CD14-positive monocyte (primary cell): ENCODE results near the gene FBXW2. TPM values are rescaled to one million over a fixed set of nuclear protein-coding genes. Genes with fewer than 3 reads are reported as not detected.
A peak's percentile ranks its signal among the peaks of the same experiment; 100 is the strongest.

Experiments
- DNase-seq, 3 donors: peaks; one replicate each; pipeline ENCODE4 v3.0.0-alpha.2; 2011 to 2022
- H2AFZ ChIP-seq: 2 replicates; pipeline ENCODE4 v1.6.0; 2012; ENCODE audit warnings: mild to moderate bottlenecking, low read depth, low read length, inconsistent platforms; ENCODE audit not compliant: insufficient read depth, poor library complexity, severe bottlenecking
- H3K27ac ChIP-seq, 2 donors: 1 replicate in 1 of 2; 2 replicates in 1 of 2; pipeline ENCODE4 v1.5.1; 2012 to 2013; ENCODE audit warnings: low read length in 2 of 2, control low read depth in 1 of 2, inconsistent platforms in 1 of 2, low read depth in 1 of 2, mild to moderate bottlenecking in 1 of 2
- H3K27me3 ChIP-seq, 2 donors: one replicate each; pipeline versions ENCODE4 v1.6.0 to v1.6.1; 2011 to 2013; ENCODE audit warnings: low read length in 2 of 2; ENCODE audit not compliant: control insufficient read depth in 2 of 2, insufficient read depth in 2 of 2
- H3K36me3 ChIP-seq, 2 donors: replicated peaks in 1 of 2; 1 replicate in 1 of 2; 2 replicates in 1 of 2; pipeline versions ENCODE4 v1.5.1 to v1.6.1; 2012 to 2013; ENCODE audit warnings: low read length in 2 of 2, control low read depth in 1 of 2, inconsistent platforms in 1 of 2, mild to moderate bottlenecking in 1 of 2; ENCODE audit not compliant: insufficient read depth in 2 of 2, control insufficient read depth in 1 of 2
- H3K4me1 ChIP-seq, 2 donors: 1 replicate in 1 of 2; 2 replicates in 1 of 2; pipeline versions ENCODE4 v1.5.1 to v1.6.1; 2012 to 2013; ENCODE audit warnings: low read length in 2 of 2, control low read depth in 1 of 2, inconsistent platforms in 1 of 2, mild to moderate bottlenecking in 1 of 2, moderate library complexity in 1 of 2; ENCODE audit not compliant: insufficient read depth in 2 of 2, control insufficient read depth in 1 of 2
- H3K4me2 ChIP-seq: replicated peaks from 2 replicates; pipeline ENCODE3; 2012; ENCODE audit warnings: low read length, moderate library complexity, mild to moderate bottlenecking; ENCODE audit not compliant: poor library complexity, severe bottlenecking; ENCODE audit errors: extremely low read depth
- H3K4me3 ChIP-seq, 3 experiments: fragments of 200-600 bp in 1 of 3; sonication (generic) in 1 of 3; replicated peaks in 1 of 3; 1 replicate in 2 of 3; 2 replicates in 1 of 3; pipeline ENCODE4 v1.5.1; 2011 to 2013; ENCODE audit warnings: low read length in 3 of 3, mild to moderate bottlenecking in 3 of 3, control low read depth in 2 of 3, low read depth in 2 of 3, inconsistent platforms in 1 of 3, moderate library complexity in 1 of 3
- H3K79me2 ChIP-seq: 2 replicates; pipeline ENCODE4 v1.6.0; 2012; ENCODE audit warnings: mild to moderate bottlenecking, control low read depth, inconsistent platforms, low read length, moderate library complexity; ENCODE audit not compliant: insufficient read depth
- H3K9ac ChIP-seq: 2 replicates; pipeline ENCODE4 v1.6.0; 2017; ENCODE audit warnings: low read length, mild to moderate bottlenecking; ENCODE audit not compliant: insufficient read depth, poor library complexity, severe bottlenecking
- H3K9me3 ChIP-seq, 2 donors: replicated peaks in 1 of 2; 1 replicate in 1 of 2; 2 replicates in 1 of 2; pipeline versions ENCODE4 v1.5.1 to v1.6.1; 2012 to 2013; ENCODE audit warnings: low read length in 2 of 2, control low read depth in 1 of 2; ENCODE audit not compliant: control insufficient read depth in 1 of 2, insufficient read depth in 1 of 2
- H4K20me1 ChIP-seq: 2 replicates; pipeline ENCODE4 v1.6.0; 2012; ENCODE audit warnings: mild to moderate bottlenecking, low read length, control low read depth, moderate library complexity; ENCODE audit not compliant: insufficient read depth
- H3K27ac Mint-ChIP-seq, 7 donors: one replicate each; pipeline ENCODE4 v1.8.0; 2020; ENCODE audit warnings: mild to moderate bottlenecking in 7 of 7, mixed read lengths in 7 of 7, moderate library complexity in 6 of 7, inconsistent platforms in 2 of 7
- H3K27me3 Mint-ChIP-seq, 3 donors: one replicate each; pipeline ENCODE4 v1.8.0; 2021 to 2022; ENCODE audit warnings: low read depth in 3 of 3, mild to moderate bottlenecking in 3 of 3, mixed read lengths in 3 of 3, moderate library complexity in 3 of 3, inconsistent platforms in 1 of 3
- H3K36me3 Mint-ChIP-seq, 2 donors: one replicate each; pipeline ENCODE4 v1.8.0; 2020; ENCODE audit warnings: mixed read lengths in 2 of 2, inconsistent platforms in 1 of 2, mild to moderate bottlenecking in 1 of 2
- H3K4me1 Mint-ChIP-seq: one replicate; pipeline ENCODE4 v1.8.0; 2020; ENCODE audit warnings: mild to moderate bottlenecking, mixed read lengths
- H3K4me3 Mint-ChIP-seq, 2 donors: one replicate each; pipeline ENCODE4 v1.8.0; 2020; ENCODE audit warnings: mild to moderate bottlenecking in 2 of 2, mixed read lengths in 2 of 2, moderate library complexity in 1 of 2
- H3K9me3 Mint-ChIP-seq, 7 donors: one replicate each; pipeline ENCODE4 v1.8.0; 2020 to 2022; ENCODE audit warnings: mixed read lengths in 7 of 7, mild to moderate bottlenecking in 6 of 7, moderate library complexity in 6 of 7, inconsistent platforms in 2 of 7
- CTCF ChIP-seq: fragments of 200-600 bp; IDR thresholded peaks from one replicate; pipeline ENCODE4 v1.8.0; 2022; ENCODE audit warnings: antibody characterized with exemption, mild to moderate bottlenecking
- WGBS: methylation state at CpG from one replicate; pipeline ENCODE4 v1.1.5; 2013; ENCODE audit warnings: missing lambda C conversion rate; ENCODE audit not compliant: insufficient coverage; 5-methylcytosine and 5-hydroxymethylcytosine counted together
- intact Hi-C, 2 donors: fragments of 100-400 bp; cut with micrococcal nuclease; formaldehyde crosslinking; loops; one replicate each; pipeline versions ENCODE4 v1.15.0 to v1.15.1; 2023
- polyA plus RNA-seq, 3 donors: library from polyadenylated mRNA; depleted of rRNA in 1 of 3; unstranded in 2 of 3; stranded (reverse) in 1 of 3; fragments of 300-500 nt in 2 of 3; fragments of >200 nt in 1 of 3; fragmentation: Illumina TruSeq in 2 of 3; gene quantifications; 1 replicate in 2 of 3; 2 replicates in 1 of 3; pipeline ENCODE4 v1.2.3, GENCODE V29; 2012 to 2021

The FBXW2 gene
- polyA plus RNA-seq, 3 donors, result 20.0 to 30.8 (median 28.9) TPM

GRCh38 chr9:120773256-120773655, 20.0 kb downstream of the FBXW2 start:
- Histone ChIP-seq H3K4me2 (no peak overlapping the region), H3K4me1 (peaks cover 9 to 13% of the 10 kb centered on the region in 2 donors), H3K79me2 (peaks cover 4% of the 10 kb centered on the region), H3K27me3 (no peaks in the 10 kb centered on the region), H3K9me3 (no peaks in the 10 kb centered on the region), H3K4me3 (no peak overlapping the region), H3K27ac (no peak overlapping the region), H2AFZ (no peak overlapping the region), H3K36me3 (peaks cover 71 to 98% of the 10 kb centered on the region in 2 donors), H3K9ac (no peak overlapping the region), H4K20me1 (peaks cover 5% of the 10 kb centered on the region)
- H3K36me3 Mint-ChIP-seq, result peaks cover 76 to 96% of the 10 kb centered on the region in 2 donors
- H3K9me3 Mint-ChIP-seq, result peaks cover 0 to 2% (median 0%) of the 10 kb centered on the region in 7 donors
- no peak for DNase-seq
- peaks cover 12% of the 10 kb centered on the region for H3K4me1 Mint-ChIP-seq
- no peak overlapping the region for H3K4me3 Mint-ChIP-seq
- H3K27ac Mint-ChIP-seq, result no peak overlapping the region
- no peak for TF ChIP-seq CTCF
- WGBS, result 100% methylated on average over 2 of the region's 3 CpGs
- intact Hi-C loops, result no loop called here
- no peaks in the 10 kb centered on the region for H3K27me3 Mint-ChIP-seq

GRCh38 chr9:120770931-120771330, 22.3 kb downstream of the FBXW2 start:
- TF ChIP-seq CTCF, result no peak
- H3K9me3 Mint-ChIP-seq, result peaks cover 0 to 2% (median 0%) of the 10 kb centered on the region in 7 donors
- peak overlapping the region; percentile 48 for H2AFZ ChIP-seq
- WGBS, result 92% methylated on average over 1 of the region's 4 CpGs
- peaks cover 75 to 96% of the 10 kb centered on the region in 2 donors for H3K36me3 Mint-ChIP-seq
- peak overlapping the region; percentile 77 to 93 (median 83) for H3K27ac Mint-ChIP-seq
- no peak overlapping the region for H3K4me3 ChIP-seq
- no peak overlapping the region for H3K4me2 ChIP-seq
- H3K27me3 ChIP-seq, result no peaks in the 10 kb centered on the region
- H3K9me3 ChIP-seq, result no peaks in the 10 kb centered on the region
- intact Hi-C loops, result no loop called here
- H3K4me3 Mint-ChIP-seq, result no peak overlapping the region
- peaks cover 3% of the 10 kb centered on the region for H3K79me2 ChIP-seq
- H4K20me1 ChIP-seq, result no peaks in the 10 kb centered on the region
- peak; percentile 49 to 74 (median 50) for DNase-seq
- H3K4me1 Mint-ChIP-seq, result peaks cover 12% of the 10 kb centered on the region
- H3K4me1 ChIP-seq, result peaks cover 9 to 13% of the 10 kb centered on the region in 2 donors
- H3K27me3 Mint-ChIP-seq, result no peaks in the 10 kb centered on the region
- peak overlapping the region in 1 of 2 donors; percentile 86 for H3K27ac ChIP-seq
- H3K9ac ChIP-seq, result peak overlapping the region; percentile 10
- peaks cover 71 to 96% of the 10 kb centered on the region in 2 donors for H3K36me3 ChIP-seq
